Ascending aorta (tissue), 2 donors: ENCODE data around the gene MAP7. TPM values are rescaled to one million over a fixed set of nuclear protein-coding genes. Genes with fewer than 3 reads are reported as not detected.

Experiments used
- DNase-seq, 2 donors: peaks; one replicate each; pipeline ENCODE4 v3.0.0-alpha.2; 2019; ENCODE audit warnings: low spot score in 2 of 2
- H3K27ac ChIP-seq, 2 donors: fragments of 200-600 bp; sonication (generic); one replicate each; pipeline ENCODE4 v1.5.1; 2016 to 2017; ENCODE audit warnings: mild to moderate bottlenecking in 1 of 2
- H3K27me3 ChIP-seq: fragments of 200-600 bp; sonication (generic); one replicate; pipeline ENCODE4 v1.5.1; 2017
- H3K36me3 ChIP-seq, 2 donors: fragments of 200-600 bp; sonication (generic); one replicate each; pipeline ENCODE4 v1.5.1; 2016
- H3K4me1 ChIP-seq, 2 donors: fragments of 200-600 bp; sonication (generic); one replicate each; pipeline ENCODE4 v1.5.1; 2016 to 2017; ENCODE audit warnings: mild to moderate bottlenecking in 1 of 2
- H3K4me3 ChIP-seq, 2 donors: fragments of 200-600 bp; sonication (generic); one replicate each; pipeline ENCODE4 v1.5.1; 2016 to 2017; ENCODE audit warnings: mild to moderate bottlenecking in 1 of 2
- H3K9me3 ChIP-seq, 2 donors: fragments of 200-600 bp; sonication (generic); one replicate each; pipeline ENCODE4 v1.5.1; 2016
- CTCF ChIP-seq, 3 experiments: fragments of 200-600 bp in 2 of 3; fragments of 450-650 bp in 1 of 3; sonication (generic) in 2 of 3; IDR thresholded peaks; one replicate each; pipeline ENCODE4 v1.5.1; 2016 to 2019; ENCODE audit warnings: antibody characterized with exemption in 3 of 3, mild to moderate bottlenecking in 1 of 3, moderate library complexity in 1 of 3
- intact Hi-C: fragments of 100-400 bp; cut with DNase I; formaldehyde crosslinking; loops from one replicate; pipeline ENCODE4 v1.15.1; 2023
- total RNA-seq: library from RNA; depleted of rRNA; stranded (reverse); fragments of >200 nt; gene quantifications from one replicate; pipeline ENCODE4 v1.1.0, GENCODE V29; 2016

The MAP7 gene
- total RNA-seq, 1 donor from 2014 or later, result not detected

DNA sequence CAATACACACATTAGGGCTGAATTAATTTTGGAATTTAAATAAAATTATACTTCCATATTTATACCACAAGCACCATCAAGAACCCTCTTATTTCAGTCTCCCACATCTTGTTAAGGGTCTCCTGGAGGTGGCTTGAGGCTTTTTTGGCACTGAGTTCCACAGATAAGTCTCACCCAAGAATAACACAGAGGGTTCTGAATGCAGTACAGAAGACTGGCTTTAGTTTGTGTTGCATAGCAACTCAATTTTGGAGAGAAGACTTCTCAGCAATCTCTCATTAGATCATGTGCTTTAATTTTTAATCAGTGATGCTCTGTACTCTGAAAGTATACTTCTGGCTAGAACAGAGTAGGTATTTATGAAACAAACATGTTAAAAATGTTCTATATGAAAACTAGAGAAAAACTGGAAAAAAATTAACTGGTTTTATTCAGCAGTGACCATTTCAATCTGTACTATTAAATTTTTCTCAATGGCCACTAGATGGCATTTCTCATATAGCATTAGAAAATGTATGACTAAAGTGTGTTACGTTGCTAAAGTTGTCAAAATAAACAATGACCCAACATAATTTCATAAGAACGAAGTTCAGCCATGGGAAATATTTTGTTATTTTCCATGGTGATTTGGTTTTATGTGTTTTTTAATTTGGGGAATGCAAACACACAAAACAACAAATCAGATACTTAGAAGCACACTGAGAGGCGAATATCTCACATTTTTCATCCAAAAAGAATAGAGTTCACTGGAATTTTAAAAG is 32.7 kb upstream of the MAP7 start:
- Histone ChIP-seq H3K27me3 (no peaks in the 10 kb centered on the region), H3K9me3 (no peaks in the 10 kb centered on the region), H3K4me1 (peaks cover 5 to 42% of the 10 kb centered on the region in 2 donors), H3K27ac (peak overlapping the region; percentile 81 to 86), H3K4me3 (no peak overlapping the region), H3K36me3 (peaks cover 10 to 47% of the 10 kb centered on the region in 2 donors)
- DNase-seq, result no peak
- intact Hi-C loops, result loop anchor here (1.0 to 10.0 kb wide), 4 partner anchors 27 to 642 kb away; partner anchors contain the start of gene MAP3K5
- TF ChIP-seq CTCF (IDR thresholded peaks at IDR 0.05), result peak; percentile 50 to 65 (median 63)

DNA sequence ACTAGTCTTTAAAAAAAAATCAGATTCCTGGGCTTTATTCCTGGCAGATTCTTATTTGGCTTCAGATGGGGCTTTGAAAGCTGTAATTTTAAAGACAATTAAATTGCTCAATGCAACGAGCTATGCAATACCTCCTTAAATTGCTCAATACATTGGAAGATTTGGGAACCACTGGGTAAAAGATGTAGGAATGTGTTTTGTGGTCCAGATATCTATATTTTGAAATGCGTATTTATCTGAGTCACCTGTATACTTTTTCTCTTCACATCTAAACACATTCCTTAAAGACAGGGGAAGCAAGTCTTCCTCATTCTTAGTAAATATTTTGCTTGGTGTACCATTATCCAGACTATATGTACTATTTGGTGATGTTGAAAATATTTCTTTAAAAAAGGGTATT is 29.6 kb upstream of the MAP7 start:
- Histone ChIP-seq H3K27me3 (no peaks in the 10 kb centered on the region), H3K9me3 (no peaks in the 10 kb centered on the region), H3K4me1 (peaks cover 0 to 20% of the 10 kb centered on the region in 2 donors), H3K27ac (no peak overlapping the region), H3K4me3 (no peak overlapping the region), H3K36me3 (peaks cover 24 to 60% of the 10 kb centered on the region in 2 donors)
- no peak for TF ChIP-seq CTCF (IDR thresholded peaks at IDR 0.05)
- intact Hi-C loops, result loop anchor here (10.0 kb wide), 1 partner anchor 645 kb away; no protein-coding TSS in a partner anchor
- no peak for DNase-seq

- Histone ChIP-seq H3K27me3 (no peaks in the 10 kb centered on the region), H3K4me1 (no peaks in the 10 kb centered on the region), H3K27ac (no peak overlapping the region), H3K4me3 (no peak overlapping the region), H3K36me3 (peaks cover 33 to 80% of the 10 kb centered on the region in 2 donors), H3K9me3 (no peaks in the 10 kb centered on the region)
- intact Hi-C loops, result no loop called here
- no peak for DNase-seq
- no peak for TF ChIP-seq CTCF (IDR thresholded peaks at IDR 0.05)
Measured at GRCh38 chr6:136576821-136577220, 26.6 kb upstream of the MAP7 start.

DNA sequence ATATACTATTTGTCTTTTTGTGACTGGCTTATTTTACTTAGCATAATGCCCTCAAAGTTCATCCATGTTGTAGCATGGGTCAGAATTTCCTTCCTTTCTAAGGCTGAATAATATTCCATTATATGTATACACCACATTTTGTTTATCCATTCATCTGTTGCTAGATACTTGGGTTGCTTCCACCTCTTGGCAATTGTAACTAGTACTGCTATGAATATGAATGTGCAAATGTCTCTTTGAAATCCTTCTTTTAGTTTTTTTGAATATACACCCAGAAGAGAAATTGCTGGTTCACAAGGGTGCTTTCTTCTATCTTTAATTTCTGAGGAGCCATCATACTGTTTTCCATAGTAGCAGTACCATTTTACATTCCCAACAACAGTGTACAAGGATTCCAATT is 21.3 kb upstream of the MAP7 start:
- H3K4me3 ChIP-seq, result no peak overlapping the region
- H3K9me3 ChIP-seq, result no peaks in the 10 kb centered on the region
- no peak for DNase-seq
- no peaks in the 10 kb centered on the region for H3K4me1 ChIP-seq
- TF ChIP-seq CTCF (IDR thresholded peaks at IDR 0.05), result no peak
- no peaks in the 10 kb centered on the region for H3K27me3 ChIP-seq
- H3K36me3 ChIP-seq, result peaks cover 23 to 55% of the 10 kb centered on the region in 2 donors
- intact Hi-C loops, result no loop called here
- no peak overlapping the region for H3K27ac ChIP-seq

GRCh38 chr6:136571065-136571464 is 20.8 kb upstream of the MAP7 start:
- DNase-seq, result no peak
- Histone ChIP-seq H3K36me3 (peaks cover 23 to 55% of the 10 kb centered on the region in 2 donors), H3K27ac (no peak overlapping the region), H3K27me3 (no peaks in the 10 kb centered on the region), H3K4me3 (no peak overlapping the region), H3K4me1 (no peaks in the 10 kb centered on the region), H3K9me3 (no peaks in the 10 kb centered on the region)
- intact Hi-C loops, result no loop called here
- TF ChIP-seq CTCF (IDR thresholded peaks at IDR 0.05), result no peak
